Subcutaneous abdominal adipose tissue (tissue), 5 donors: ENCODE measurements around the gene PSTPIP1.
A peak's percentile ranks its signal among the peaks of the same experiment; 100 is the strongest.

Experiments
- H3K27ac ChIP-seq: one replicate; pipeline ENCODE4 v1.7.0; 2013; ENCODE audit warnings: low read depth, mild to moderate bottlenecking, inconsistent platforms, low read length, moderate library complexity
- H3K27me3 ChIP-seq, 5 donors: one replicate each; pipeline ENCODE4 v1.7.0; 2013; ENCODE audit warnings: low read length in 5 of 5, inconsistent platforms in 1 of 5; ENCODE audit not compliant: control insufficient read depth in 5 of 5, insufficient read depth in 4 of 5
- H3K36me3 ChIP-seq, 5 donors: one replicate each; pipeline ENCODE4 v1.7.0; 2013; ENCODE audit warnings: low read length in 5 of 5; ENCODE audit not compliant: control insufficient read depth in 5 of 5, insufficient read depth in 5 of 5
- H3K4me1 ChIP-seq, 5 donors: one replicate each; pipeline ENCODE4 v1.7.0; 2013; ENCODE audit warnings: low read length in 5 of 5, mild to moderate bottlenecking in 3 of 5, moderate library complexity in 1 of 5; ENCODE audit not compliant: control insufficient read depth in 5 of 5, insufficient read depth in 5 of 5
- H3K4me3 ChIP-seq, 5 donors: one replicate each; pipeline ENCODE4 v1.7.0; 2013; ENCODE audit warnings: low read length in 5 of 5, low read depth in 1 of 5
- H3K9ac ChIP-seq, 5 donors: one replicate each; pipeline ENCODE4 v1.7.0; 2013; ENCODE audit warnings: low read length in 5 of 5, mild to moderate bottlenecking in 4 of 5, moderate library complexity in 3 of 5
- H3K9me3 ChIP-seq, 5 donors: one replicate each; pipeline ENCODE4 v1.7.0; 2013; ENCODE audit warnings: low read length in 5 of 5; ENCODE audit not compliant: control insufficient read depth in 5 of 5
- donor health status: healthy.
- donor health status: healthy.
- donor health status: healthy.
- donor health status: healthy.
- donor health status: healthy.

PSTPIP1 gene

GRCh38 chr15:77066971-77067690 lies 72.2 kb downstream of the PSTPIP1 start:
- H3K9me3 ChIP-seq, result no peaks in the 10 kb centered on the region
- peaks cover 5 to 79% (median 74%) of the 10 kb centered on the region in 5 donors for H3K4me1 ChIP-seq
- no peaks in the 10 kb centered on the region for H3K36me3 ChIP-seq
- H3K4me3 ChIP-seq, result no peak overlapping the region
- peak overlapping the region; percentile 99 for H3K27ac ChIP-seq
- no peaks in the 10 kb centered on the region for H3K27me3 ChIP-seq
- H3K9ac ChIP-seq, result peak overlapping the region in 2 of 5 donors; percentile 15 to 32

- H3K4me3 ChIP-seq, result peak overlapping the region in 1 of 5 donors; percentile 16
- H3K4me1 ChIP-seq, result peaks cover 5 to 72% (median 67%) of the 10 kb centered on the region in 5 donors
- no peaks in the 10 kb centered on the region for H3K36me3 ChIP-seq
- peak overlapping the region; percentile 99 for H3K27ac ChIP-seq
- no peaks in the 10 kb centered on the region for H3K27me3 ChIP-seq
- H3K9me3 ChIP-seq, result no peaks in the 10 kb centered on the region
- peak overlapping the region in 3 of 5 donors; percentile 11 to 53 (median 15) for H3K9ac ChIP-seq
Observed at GRCh38 chr15:77067691-77068367, 72.9 kb downstream of the PSTPIP1 start.

- Histone ChIP-seq H3K4me1 (peaks cover 5 to 64% (median 59%) of the 10 kb centered on the region in 5 donors), H3K9ac (peak overlapping the region in 2 of 5 donors; percentile 53 to 82), H3K4me3 (no peak overlapping the region)
Observed at GRCh38 chr15:77068633-77069032, 73.7 kb downstream of the PSTPIP1 start.

DNA sequence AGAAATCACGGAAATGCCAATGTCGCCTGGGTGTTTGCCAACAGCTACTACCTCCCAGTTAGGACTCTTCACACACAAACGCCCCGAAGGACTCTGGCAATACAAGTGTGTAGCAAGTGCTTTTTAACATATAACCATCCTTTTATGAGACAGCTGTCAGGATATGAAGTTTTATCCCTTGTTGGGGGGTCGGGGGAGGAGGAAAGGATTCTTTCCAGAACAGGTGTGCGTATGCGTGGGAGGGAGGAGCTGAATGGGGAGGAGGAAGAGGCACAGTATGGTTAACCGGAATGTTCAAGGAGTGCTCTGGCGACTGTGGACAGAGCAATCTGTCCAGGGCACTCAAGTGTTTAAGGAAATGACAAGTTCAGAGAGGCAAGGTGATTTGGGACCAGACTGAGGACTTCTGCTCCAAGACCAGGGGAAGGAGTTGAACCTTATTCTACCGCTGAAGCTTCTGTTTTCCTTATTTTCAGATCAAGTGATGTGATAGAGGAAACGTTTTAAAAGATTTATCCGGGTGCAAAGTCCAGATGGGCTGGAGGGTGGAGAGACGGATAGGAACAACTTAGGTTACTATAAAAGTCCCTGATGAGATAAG lies 74.7 kb downstream of the PSTPIP1 start:
- H3K27ac ChIP-seq, result peak overlapping the region; percentile 99
- H3K36me3 ChIP-seq, result no peaks in the 10 kb centered on the region
- H3K4me1 ChIP-seq, result peaks cover 5 to 54% (median 49%) of the 10 kb centered on the region in 5 donors
- H3K27me3 ChIP-seq, result no peaks in the 10 kb centered on the region
- peak overlapping the region; percentile 81 to 94 (median 89) for H3K9ac ChIP-seq
- no peaks in the 10 kb centered on the region for H3K9me3 ChIP-seq
- H3K4me3 ChIP-seq, result peak overlapping the region; percentile 73 to 84 (median 82)

More at GRCh38 chr15:77068633-77069032, 73.7 kb downstream of the PSTPIP1 start:
- Histone ChIP-seq H3K27ac (peak overlapping the region; percentile 99), H3K9me3 (no peaks in the 10 kb centered on the region), H3K27me3 (no peaks in the 10 kb centered on the region), H3K36me3 (no peaks in the 10 kb centered on the region)

GRCh38 chr15:77070180-77070494 lies 75.2 kb downstream of the PSTPIP1 start:
- Histone ChIP-seq H3K27ac (peak overlapping the region; percentile 99), H3K27me3 (no peaks in the 10 kb centered on the region), H3K9ac (peak overlapping the region; percentile 81 to 94 (median 89)), H3K9me3 (no peaks in the 10 kb centered on the region), H3K36me3 (no peaks in the 10 kb centered on the region), H3K4me1 (peaks cover 5 to 49% (median 44%) of the 10 kb centered on the region in 5 donors), H3K4me3 (peak overlapping the region; percentile 73 to 84 (median 82))

DNA sequence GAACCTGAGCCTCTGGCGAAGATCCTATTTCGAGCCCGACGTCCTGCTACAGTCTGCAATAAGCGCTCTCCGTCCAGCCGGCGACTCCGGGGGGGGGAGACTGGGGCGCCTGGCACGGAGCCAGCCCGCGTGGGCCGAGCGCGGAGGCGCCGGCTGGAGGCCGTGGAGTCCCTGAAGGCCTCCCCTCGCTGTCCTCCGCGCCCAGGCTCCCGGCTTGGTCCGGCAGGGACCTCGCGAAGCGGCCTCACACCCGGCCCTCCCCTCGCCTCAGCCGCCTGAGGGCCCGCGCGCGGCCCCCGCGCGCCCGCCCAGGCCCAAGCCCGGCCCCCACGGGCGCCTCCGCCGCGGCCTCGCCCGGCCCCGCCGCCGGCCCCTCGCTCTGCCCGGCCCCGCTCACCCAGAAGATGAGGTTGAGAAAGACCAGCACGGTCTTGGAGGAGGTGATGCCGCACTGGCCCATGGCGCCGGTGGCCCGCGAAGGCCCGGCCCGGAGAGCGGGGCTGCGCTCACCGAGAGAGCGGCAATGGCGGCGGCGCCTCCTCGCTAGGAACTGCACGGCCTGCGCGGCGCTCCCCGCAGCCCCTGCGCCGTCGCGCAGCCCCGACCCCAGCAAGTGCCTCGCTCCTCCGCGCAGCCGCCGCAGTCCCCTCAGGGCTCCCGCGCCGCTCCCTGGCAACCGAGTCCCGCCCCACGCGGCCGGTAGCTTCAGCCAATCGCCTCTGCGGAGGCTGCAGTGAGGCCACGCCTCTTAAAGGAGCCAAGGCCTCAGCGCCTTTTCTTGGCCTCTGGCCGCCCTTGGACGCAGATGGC lies 75.8 kb downstream of the PSTPIP1 start, which contains the start of gene TSPAN3:
Gene TSPAN3, minus strand, starts transcription at position 615 of the 810 bp plus-strand sequence. Its CDS starts 155 bp downstream, at position 460.
- H3K27ac ChIP-seq, result peak within 1 kb of the TSS; percentile 99
- H3K9me3 ChIP-seq, result no peaks in the 10 kb centered on the region
- H3K4me3 ChIP-seq, result peak within 1 kb of the TSS; percentile 73 to 84 (median 82)
- peak within 1 kb of the TSS; percentile 81 to 94 (median 89) for H3K9ac ChIP-seq
- H3K4me1 ChIP-seq, result peaks cover 5 to 50% (median 44%) of the 10 kb centered on the region in 5 donors
- no peaks in the 10 kb centered on the region for H3K27me3 ChIP-seq
- no peaks in the 10 kb centered on the region for H3K36me3 ChIP-seq

DNA sequence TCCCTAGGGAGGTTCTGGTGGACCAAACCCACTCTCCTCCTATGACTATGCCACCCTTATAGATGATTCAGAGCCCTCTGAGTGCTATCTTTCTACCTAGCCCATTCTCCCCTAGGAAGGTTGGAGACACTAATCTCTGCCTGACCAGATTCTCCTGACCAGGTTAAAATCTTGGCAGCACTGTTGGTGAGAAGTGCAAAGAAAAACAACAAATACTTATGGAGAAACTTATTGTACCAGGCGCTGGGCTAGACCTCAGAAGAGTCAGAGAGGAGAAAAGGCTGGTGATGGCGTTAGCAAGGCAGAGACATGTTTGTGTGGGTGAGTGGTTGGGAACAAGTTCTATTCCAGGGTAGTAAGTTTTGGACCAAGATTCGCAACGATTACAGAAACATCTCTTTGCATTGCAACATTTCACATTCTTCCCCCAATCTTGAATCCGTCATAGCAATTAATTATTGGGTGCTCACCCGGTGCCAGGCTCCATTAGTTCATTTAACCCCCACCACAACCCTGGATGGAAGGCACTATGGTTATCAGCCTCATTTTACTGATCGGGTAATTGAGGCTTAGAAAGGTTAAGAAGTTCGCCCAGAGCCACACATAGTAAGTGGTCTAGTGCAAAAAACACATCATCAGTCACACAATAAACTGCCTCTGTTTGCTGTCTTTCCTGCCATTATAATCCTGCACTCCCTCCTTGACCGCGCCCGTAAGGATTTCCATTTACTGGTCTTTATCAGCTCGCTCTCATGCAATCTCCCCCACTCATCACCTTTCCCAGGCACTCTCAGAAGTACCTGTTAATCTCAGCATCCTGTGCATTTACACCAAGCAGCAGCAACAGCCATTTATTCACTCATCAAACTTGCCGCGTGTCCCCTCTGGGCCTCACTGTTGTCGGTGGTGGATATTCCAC lies 76.6 kb downstream of the PSTPIP1 start:
- peak overlapping the region; percentile 99 for H3K27ac ChIP-seq
- H3K9ac ChIP-seq, result peak overlapping the region in 1 of 5 donors; percentile 92
- no peaks in the 10 kb centered on the region for H3K36me3 ChIP-seq
- peak overlapping the region in 4 of 5 donors; percentile 73 to 83 (median 81) for H3K4me3 ChIP-seq
- H3K27me3 ChIP-seq, result no peaks in the 10 kb centered on the region
- H3K4me1 ChIP-seq, result peaks cover 6 to 52% (median 48%) of the 10 kb centered on the region in 5 donors
- H3K9me3 ChIP-seq, result no peaks in the 10 kb centered on the region

- no peaks in the 10 kb centered on the region for H3K36me3 ChIP-seq
- H3K4me3 ChIP-seq, result no peak overlapping the region
- H3K9ac ChIP-seq, result no peak overlapping the region
- peaks cover 7 to 30% (median 22%) of the 10 kb centered on the region in 5 donors for H3K4me1 ChIP-seq
- H3K9me3 ChIP-seq, result no peaks in the 10 kb centered on the region
- H3K27ac ChIP-seq, result no peak overlapping the region
- no peaks in the 10 kb centered on the region for H3K27me3 ChIP-seq
Observed at GRCh38 chr15:77074350-77074749, 79.4 kb downstream of the PSTPIP1 start.

DNA sequence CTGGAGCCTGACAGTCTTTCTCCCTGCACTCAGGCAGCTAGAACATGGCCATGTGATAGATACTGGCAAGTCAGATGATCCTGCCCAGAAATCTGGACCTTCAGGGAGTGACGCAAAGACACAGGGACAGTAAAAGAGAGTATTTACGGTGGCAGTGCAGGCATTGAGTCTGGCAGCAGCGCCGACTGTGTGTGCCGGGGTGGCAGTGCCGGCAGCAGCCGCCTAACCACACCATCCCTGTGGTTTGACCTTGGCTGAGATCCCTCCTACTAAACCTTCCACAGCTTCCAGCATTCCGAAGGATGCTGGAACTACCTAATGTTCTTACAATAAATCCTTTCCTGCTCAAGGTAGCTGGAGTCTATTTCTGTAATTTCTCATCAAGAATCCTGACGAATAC lies 80.6 kb downstream of the PSTPIP1 start:
- H3K36me3 ChIP-seq, result no peaks in the 10 kb centered on the region
- H3K27ac ChIP-seq, result no peak overlapping the region
- peaks cover 4 to 23% (median 12%) of the 10 kb centered on the region in 5 donors for H3K4me1 ChIP-seq
- H3K9ac ChIP-seq, result no peak overlapping the region
- H3K27me3 ChIP-seq, result no peaks in the 10 kb centered on the region
- H3K9me3 ChIP-seq, result no peaks in the 10 kb centered on the region
- H3K4me3 ChIP-seq, result no peak overlapping the region
